Gastroesophageal sphincter (tissue), 4 donors: ENCODE results near the gene RGL1. TPM values are rescaled to one million over a fixed set of nuclear protein-coding genes. Genes with fewer than 3 reads are reported as not detected.

ENCODE experiments used
- ATAC-seq: fragments of 150-250 bp; one replicate; pipeline ENCODE4 v1.9.1; 2016; ENCODE audit warnings: mild to moderate bottlenecking, moderate library complexity
- H3K27ac ChIP-seq, 4 donors: fragments of 200-600 bp; sonication (generic) in 3 of 4; 1 replicate in 3 of 4; 2 replicates in 1 of 4; pipeline ENCODE4 v1.5.1; 2016 to 2019
- H3K27me3 ChIP-seq: fragments of 200-600 bp; sonication (generic); one replicate; pipeline ENCODE4 v1.5.1; 2019
- H3K36me3 ChIP-seq, 2 donors: fragments of 200-600 bp; sonication (generic); one replicate each; pipeline ENCODE4 v1.5.1; 2019; ENCODE audit warnings: control low read depth in 1 of 2
- H3K4me1 ChIP-seq, 3 donors: fragments of 200-600 bp; sonication (generic); 1 replicate in 2 of 3; 2 replicates in 1 of 3; pipeline ENCODE4 v1.5.1; 2016 to 2019; ENCODE audit warnings: control low read depth in 2 of 3
- H3K4me3 ChIP-seq, 2 donors: fragments of 200-600 bp; sonication (generic); one replicate each; pipeline ENCODE4 v1.5.1; 2019; ENCODE audit warnings: mild to moderate bottlenecking in 1 of 2, moderate library complexity in 1 of 2
- H3K9me3 ChIP-seq, 3 donors: fragments of 200-600 bp; sonication (generic); one replicate each; pipeline ENCODE4 v1.5.1; 2017 to 2019; ENCODE audit warnings: control low read depth in 2 of 3
- CTCF ChIP-seq, 4 experiments: fragments of 200-600 bp in 2 of 4; fragments of 450-650 bp in 2 of 4; sonication (generic) in 1 of 4; IDR thresholded peaks; one replicate each; pipeline ENCODE4 v1.5.1; 2017 to 2019; ENCODE audit warnings: antibody characterized with exemption in 4 of 4, mild to moderate bottlenecking in 2 of 4, moderate library complexity in 2 of 4
- EP300 ChIP-seq: sonication (generic); formaldehyde crosslinking; IDR thresholded peaks from one replicate; pipeline ENCODE4 v1.6.1; 2017; ENCODE audit warnings: antibody characterized with exemption, mild to moderate bottlenecking
- POLR2A ChIP-seq, 2 donors: fragments of 450-650 bp; IDR thresholded peaks; one replicate each; pipeline ENCODE4 v1.6.1; 2017; ENCODE audit warnings: antibody characterized with exemption in 2 of 2, mild to moderate bottlenecking in 2 of 2, moderate library complexity in 1 of 2
- POLR2AphosphoS5 ChIP-seq: sonication (generic); formaldehyde crosslinking; IDR thresholded peaks from one replicate; pipeline ENCODE4 v1.6.1; 2017; ENCODE audit warnings: antibody characterized with exemption
- WGBS, 2 donors: methylation state at CpG; one replicate each; pipeline ENCODE4 v1.1.5; 2018; ENCODE audit warnings: low coverage in 1 of 2; 5-methylcytosine and 5-hydroxymethylcytosine counted together
- total RNA-seq, 4 donors: library from RNA; depleted of rRNA; stranded (reverse); fragments of >200 nt; gene quantifications; one replicate each; pipeline ENCODE4 v1.1.0, GENCODE V29; 2016

The RGL1 gene
- total RNA-seq, 4 donors from 2014 or later = 31.3 to 57.8 (median 38.9) TPM

- no peaks in the 10 kb centered on the region for H3K27me3 ChIP-seq
- H3K27ac ChIP-seq = peak overlapping the region in 3 of 4 donors; percentile 51 to 59 (median 59)
- H3K4me3 ChIP-seq = peak overlapping the region in 1 of 2 donors; percentile 17
- peak; percentile 80 for ATAC-seq
- H3K9me3 ChIP-seq = no peaks in the 10 kb centered on the region
- peak; percentile 55 for TF ChIP-seq POLR2AphosphoS5
- no peak for TF ChIP-seq CTCF (IDR thresholded peaks at IDR 0.05)
- TF ChIP-seq EP300 = no peak
- TF ChIP-seq POLR2A (IDR thresholded peaks at IDR 0.05) = no peak
- peaks cover 0 to 24% of the 10 kb centered on the region in 2 donors for H3K36me3 ChIP-seq
- H3K4me1 ChIP-seq = peaks cover 0 to 32% (median 3%) of the 10 kb centered on the region in 3 donors
- WGBS, 2 donors = 40% methylated on average over 2 of the region's 15 CpGs; no CpG with 5 or more reads in 1 of the 2 donors
Measured at GRCh38 chr1:183932412-183932811, 127.5 kb downstream of the RGL1 start.

GRCh38 chr1:183933528-183934179 lies 128.7 kb downstream of the RGL1 start:
- Histone ChIP-seq H3K9me3 (no peaks in the 10 kb centered on the region), H3K4me3 (no peak overlapping the region), H3K27ac (peak overlapping the region in 2 of 4 donors; percentile 59), H3K36me3 (peaks cover 0 to 11% of the 10 kb centered on the region in 2 donors), H3K4me1 (peaks cover 0 to 32% (median 3%) of the 10 kb centered on the region in 3 donors), H3K27me3 (no peaks in the 10 kb centered on the region)
- WGBS, 2 donors = 57 to 59% methylated on average over 3 of the region's 4 CpGs
- no peak for ATAC-seq
- no peak for TF ChIP-seq POLR2A (IDR thresholded peaks at IDR 0.05)
- no peak for TF ChIP-seq POLR2AphosphoS5
- no peak for TF ChIP-seq CTCF (IDR thresholded peaks at IDR 0.05)
- TF ChIP-seq EP300 = no peak

- TF ChIP-seq POLR2AphosphoS5 (no peak), CTCF (IDR thresholded peaks at IDR 0.05) (no peak), POLR2A (IDR thresholded peaks at IDR 0.05) (no peak), EP300 (no peak)
- Histone ChIP-seq H3K27me3 (no peaks in the 10 kb centered on the region), H3K4me3 (no peak overlapping the region), H3K36me3 (peaks cover 0 to 4% of the 10 kb centered on the region in 2 donors), H3K4me1 (peaks cover 0 to 32% (median 3%) of the 10 kb centered on the region in 3 donors), H3K27ac (no peak overlapping the region), H3K9me3 (no peaks in the 10 kb centered on the region)
- 45 to 51% methylated on average over 3 to 6 of the region's 6 CpGs for WGBS, 2 donors
- ATAC-seq = no peak
Measured at GRCh38 chr1:183934314-183934713, 129.4 kb downstream of the RGL1 start.

- H3K4me3 ChIP-seq = no peak overlapping the region
- WGBS, 2 donors = 80 to 82% methylated on average over 1 to 6 of the region's 7 CpGs
- no peaks in the 10 kb centered on the region for H3K9me3 ChIP-seq
- peaks cover 0 to 30% (median 3%) of the 10 kb centered on the region in 3 donors for H3K4me1 ChIP-seq
- no peaks in the 10 kb centered on the region for H3K36me3 ChIP-seq
- TF ChIP-seq POLR2AphosphoS5 (no peak), POLR2A (IDR thresholded peaks at IDR 0.05) (no peak), CTCF (IDR thresholded peaks at IDR 0.05) (no peak), EP300 (no peak)
- no peaks in the 10 kb centered on the region for H3K27me3 ChIP-seq
- no peak overlapping the region for H3K27ac ChIP-seq
- no peak for ATAC-seq
Measured at GRCh38 chr1:183936009-183936408, 131.1 kb downstream of the RGL1 start.

GRCh38 chr1:183936791-183937190 lies 131.9 kb downstream of the RGL1 start:
- TF ChIP-seq POLR2AphosphoS5 = no peak
- no peak for TF ChIP-seq POLR2A (IDR thresholded peaks at IDR 0.05)
- TF ChIP-seq EP300 = no peak
- no peak for TF ChIP-seq CTCF (IDR thresholded peaks at IDR 0.05)
- Histone ChIP-seq H3K27me3 (no peaks in the 10 kb centered on the region), H3K9me3 (no peaks in the 10 kb centered on the region), H3K4me1 (peaks cover 0 to 22% (median 2%) of the 10 kb centered on the region in 3 donors), H3K4me3 (no peak overlapping the region), H3K36me3 (no peaks in the 10 kb centered on the region), H3K27ac (no peak overlapping the region)
- 58 to 100% methylated on average over 1 to 2 of the region's 7 CpGs for WGBS, 2 donors
- ATAC-seq = no peak
